Breast epithelium (tissue), 3 donors: ENCODE results near the gene MTNR1B.

Experiments used
- POLR2A ChIP-seq: fragments of 450-650 bp; IDR thresholded peaks from one replicate; pipeline ENCODE4 v1.6.1; 2016; ENCODE audit warnings: antibody characterized with exemption, mild to moderate bottlenecking, moderate library complexity
- POLR2AphosphoS5 ChIP-seq, 3 donors: sonication (generic); formaldehyde crosslinking; IDR thresholded peaks; one replicate each; pipeline ENCODE4 v1.6.1; 2017; ENCODE audit warnings: antibody characterized with exemption in 3 of 3
- TF ChIP-seq, protein P1 (sequence below), 3 donors: fragments of 450-650 bp; IDR thresholded peaks; one replicate each; pipeline ENCODE4 v1.5.1; 2016 to 2017; ENCODE audit warnings: antibody characterized with exemption in 3 of 3, mild to moderate bottlenecking in 3 of 3, moderate library complexity in 3 of 3

- TF ChIP-seq POLR2A (no peak), POLR2AphosphoS5 (IDR thresholded peaks at IDR 0.05) (no peak)
- TF ChIP-seq, protein P1, sequence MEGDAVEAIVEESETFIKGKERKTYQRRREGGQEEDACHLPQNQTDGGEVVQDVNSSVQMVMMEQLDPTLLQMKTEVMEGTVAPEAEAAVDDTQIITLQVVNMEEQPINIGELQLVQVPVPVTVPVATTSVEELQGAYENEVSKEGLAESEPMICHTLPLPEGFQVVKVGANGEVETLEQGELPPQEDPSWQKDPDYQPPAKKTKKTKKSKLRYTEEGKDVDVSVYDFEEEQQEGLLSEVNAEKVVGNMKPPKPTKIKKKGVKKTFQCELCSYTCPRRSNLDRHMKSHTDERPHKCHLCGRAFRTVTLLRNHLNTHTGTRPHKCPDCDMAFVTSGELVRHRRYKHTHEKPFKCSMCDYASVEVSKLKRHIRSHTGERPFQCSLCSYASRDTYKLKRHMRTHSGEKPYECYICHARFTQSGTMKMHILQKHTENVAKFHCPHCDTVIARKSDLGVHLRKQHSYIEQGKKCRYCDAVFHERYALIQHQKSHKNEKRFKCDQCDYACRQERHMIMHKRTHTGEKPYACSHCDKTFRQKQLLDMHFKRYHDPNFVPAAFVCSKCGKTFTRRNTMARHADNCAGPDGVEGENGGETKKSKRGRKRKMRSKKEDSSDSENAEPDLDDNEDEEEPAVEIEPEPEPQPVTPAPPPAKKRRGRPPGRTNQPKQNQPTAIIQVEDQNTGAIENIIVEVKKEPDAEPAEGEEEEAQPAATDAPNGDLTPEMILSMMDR (IDR thresholded peaks at IDR 0.05), result no peak
Observed at GRCh38 chr11:92979176-92979575, 9.7 kb downstream of the MTNR1B start.
